NCI-H2227 (cell line): ENCODE measurements around the gene EIF4G1.
"Not testable (repeated sequence)": the region's sequence is repeated elsewhere in the genome, so short reads cannot be mapped to it uniquely, and the experiment has no call there.

Source experiments
- DNase-seq: peaks from one replicate; lab custom pipeline; 2025; ENCODE audit not compliant: unreplicated experiment; lab: John Stamatoyannopoulos, UW

Gene EIF4G1, protein sequence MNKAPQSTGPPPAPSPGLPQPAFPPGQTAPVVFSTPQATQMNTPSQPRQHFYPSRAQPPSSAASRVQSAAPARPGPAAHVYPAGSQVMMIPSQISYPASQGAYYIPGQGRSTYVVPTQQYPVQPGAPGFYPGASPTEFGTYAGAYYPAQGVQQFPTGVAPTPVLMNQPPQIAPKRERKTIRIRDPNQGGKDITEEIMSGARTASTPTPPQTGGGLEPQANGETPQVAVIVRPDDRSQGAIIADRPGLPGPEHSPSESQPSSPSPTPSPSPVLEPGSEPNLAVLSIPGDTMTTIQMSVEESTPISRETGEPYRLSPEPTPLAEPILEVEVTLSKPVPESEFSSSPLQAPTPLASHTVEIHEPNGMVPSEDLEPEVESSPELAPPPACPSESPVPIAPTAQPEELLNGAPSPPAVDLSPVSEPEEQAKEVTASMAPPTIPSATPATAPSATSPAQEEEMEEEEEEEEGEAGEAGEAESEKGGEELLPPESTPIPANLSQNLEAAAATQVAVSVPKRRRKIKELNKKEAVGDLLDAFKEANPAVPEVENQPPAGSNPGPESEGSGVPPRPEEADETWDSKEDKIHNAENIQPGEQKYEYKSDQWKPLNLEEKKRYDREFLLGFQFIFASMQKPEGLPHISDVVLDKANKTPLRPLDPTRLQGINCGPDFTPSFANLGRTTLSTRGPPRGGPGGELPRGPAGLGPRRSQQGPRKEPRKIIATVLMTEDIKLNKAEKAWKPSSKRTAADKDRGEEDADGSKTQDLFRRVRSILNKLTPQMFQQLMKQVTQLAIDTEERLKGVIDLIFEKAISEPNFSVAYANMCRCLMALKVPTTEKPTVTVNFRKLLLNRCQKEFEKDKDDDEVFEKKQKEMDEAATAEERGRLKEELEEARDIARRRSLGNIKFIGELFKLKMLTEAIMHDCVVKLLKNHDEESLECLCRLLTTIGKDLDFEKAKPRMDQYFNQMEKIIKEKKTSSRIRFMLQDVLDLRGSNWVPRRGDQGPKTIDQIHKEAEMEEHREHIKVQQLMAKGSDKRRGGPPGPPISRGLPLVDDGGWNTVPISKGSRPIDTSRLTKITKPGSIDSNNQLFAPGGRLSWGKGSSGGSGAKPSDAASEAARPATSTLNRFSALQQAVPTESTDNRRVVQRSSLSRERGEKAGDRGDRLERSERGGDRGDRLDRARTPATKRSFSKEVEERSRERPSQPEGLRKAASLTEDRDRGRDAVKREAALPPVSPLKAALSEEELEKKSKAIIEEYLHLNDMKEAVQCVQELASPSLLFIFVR (N-terminal part only)

DNA sequence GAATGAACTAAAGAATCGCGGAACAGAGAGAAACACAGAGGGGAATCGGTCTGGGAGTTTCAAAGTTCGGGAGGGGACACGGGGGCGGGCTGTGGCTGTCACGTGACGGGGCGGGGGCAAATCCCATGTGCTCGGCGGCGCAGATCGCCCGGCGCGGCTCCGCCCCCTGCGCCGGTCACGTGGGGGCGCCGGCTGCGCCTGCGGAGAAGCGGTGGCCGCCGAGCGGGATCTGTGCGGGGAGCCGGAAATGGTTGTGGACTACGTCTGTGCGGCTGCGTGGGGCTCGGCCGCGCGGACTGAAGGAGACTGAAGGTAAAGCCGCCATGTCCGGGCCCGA, at the start of gene EIF4G1:
TSS of gene EIF4G1 (plus strand) at position 244 of the 337 bp plus-strand sequence. CDS start 1,191 bp downstream, outside the sequence.
- DNase-seq = peak; percentile 97

DNA sequence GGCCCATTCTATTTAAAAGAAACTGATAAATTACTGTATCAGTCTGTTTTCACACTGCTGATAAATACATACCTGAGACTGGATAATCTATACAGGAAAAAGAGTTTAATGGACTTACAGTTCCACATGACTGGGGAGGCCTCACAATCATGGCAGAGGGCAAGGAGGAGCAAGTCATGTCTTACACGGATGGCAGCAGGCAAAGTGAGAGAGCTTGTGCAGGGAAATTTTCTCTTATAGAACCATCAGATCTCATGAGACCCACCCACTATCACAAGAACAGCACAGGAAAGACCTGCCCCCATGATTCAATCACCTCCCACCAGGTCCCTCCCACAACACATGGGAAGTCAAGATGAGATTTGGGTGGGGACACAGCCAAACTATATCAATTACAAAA, 47.2 kb upstream of the EIF4G1 start:
- DNase-seq = not testable (repeated sequence)

DNA sequence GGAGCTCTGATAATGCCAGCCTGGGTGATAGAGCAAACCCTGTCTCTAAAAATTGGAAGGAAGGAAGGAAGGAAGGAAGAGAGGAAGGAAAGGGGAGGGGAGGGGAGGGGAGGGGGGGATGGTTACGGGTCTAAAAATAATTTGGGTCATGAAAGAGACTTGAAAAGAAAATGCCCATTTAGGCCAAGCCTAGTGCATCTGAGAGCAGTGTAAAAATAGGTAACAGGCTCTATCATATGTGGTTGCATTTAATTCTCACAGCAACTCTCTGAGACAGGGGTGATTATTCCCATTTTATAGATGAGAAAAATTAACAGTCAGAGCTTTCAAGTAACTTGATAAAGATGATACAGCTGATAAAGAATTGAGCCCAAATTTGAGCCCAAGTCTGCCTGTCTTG, 42.1 kb upstream of the EIF4G1 start:
- DNase-seq = no peak

DNA sequence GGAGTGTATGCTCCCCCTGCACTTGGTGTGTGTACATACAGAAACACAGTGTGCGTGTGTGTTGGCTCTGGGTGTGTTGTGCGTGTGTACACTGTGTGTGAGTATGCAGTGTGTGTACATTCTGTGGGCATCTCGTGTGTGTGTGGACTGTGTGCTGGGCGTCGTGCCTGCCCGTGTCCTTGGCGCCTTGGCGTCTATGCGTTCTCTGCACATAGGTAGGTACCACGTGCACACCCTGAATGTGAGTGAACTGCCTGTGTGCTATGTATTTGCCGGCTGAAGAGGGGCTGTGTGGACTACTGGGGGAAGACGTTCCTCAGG, 39.1 kb upstream of the EIF4G1 start:
- DNase-seq = no peak

DNA sequence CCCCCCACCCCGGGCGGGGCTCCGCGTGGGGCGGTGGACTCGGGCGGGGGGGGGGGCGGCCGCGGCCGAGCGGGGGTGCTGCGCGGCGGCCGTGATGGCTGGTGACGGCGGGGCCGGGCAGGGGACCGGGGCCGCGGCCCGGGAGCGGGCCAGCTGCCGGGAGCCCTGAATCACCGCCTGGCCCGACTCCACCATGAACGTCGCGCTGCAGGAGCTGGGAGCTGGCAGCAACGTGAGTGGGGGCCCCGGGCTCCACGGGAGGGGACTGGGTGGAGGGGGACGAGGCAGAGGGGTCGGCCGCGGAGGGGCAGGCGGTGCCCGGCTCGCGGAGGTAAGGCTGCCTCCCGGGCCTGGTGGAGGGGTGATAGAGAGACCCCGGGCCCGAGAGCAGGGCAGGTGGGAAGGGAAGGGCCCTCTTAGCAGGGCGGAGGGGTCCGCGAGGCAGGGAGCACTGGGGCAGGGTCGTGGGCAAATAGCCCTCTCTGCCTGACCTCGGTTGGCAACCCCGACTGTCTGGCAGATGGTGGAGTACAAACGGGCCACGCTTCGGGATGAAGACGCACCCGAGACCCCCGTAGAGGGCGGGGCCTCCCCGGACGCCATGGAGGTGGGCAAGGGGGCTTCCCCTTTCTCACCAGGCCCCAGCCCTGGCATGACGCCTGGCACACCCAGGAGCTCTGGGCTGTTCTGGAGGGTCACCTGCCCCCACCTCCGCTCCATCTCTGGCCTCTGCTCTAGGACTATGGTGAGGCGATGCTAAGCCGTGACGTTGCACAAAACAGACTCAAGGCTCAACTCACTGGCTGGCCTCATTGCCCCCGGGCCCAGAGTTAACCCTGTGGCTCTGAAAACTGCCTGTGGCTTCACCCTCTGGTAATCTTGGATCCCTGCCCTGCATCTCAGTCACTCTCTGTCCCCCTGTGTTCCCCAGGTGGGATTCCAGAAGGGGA, 38.2 kb upstream of the EIF4G1 start, which contains the start of gene ECE2:
TSS of gene ECE2 (plus strand) at position 62 of the 950 bp plus-strand sequence. CDS start at position 194, 132 bp downstream.
- peak; percentile 27 for DNase-seq

DNA sequence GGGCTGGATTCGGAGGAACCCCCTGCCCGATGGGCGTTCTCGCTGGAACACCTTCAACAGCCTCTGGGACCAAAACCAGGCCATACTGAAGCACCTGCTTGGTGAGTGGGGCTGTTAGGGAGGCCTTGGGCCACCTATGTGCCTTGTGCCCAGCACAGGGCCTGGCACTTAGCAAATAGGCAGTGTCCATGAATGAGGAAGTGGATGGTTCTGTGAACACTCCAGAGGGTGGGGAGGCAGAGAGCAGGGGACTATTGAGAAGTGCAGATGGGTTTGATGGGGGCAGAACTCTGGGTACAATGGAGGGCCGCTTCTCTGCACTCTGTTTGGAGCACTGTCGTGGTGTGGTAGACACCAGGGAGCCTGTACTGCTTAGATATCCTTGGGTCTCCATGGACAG, 37.0 kb upstream of the EIF4G1 start:
- no peak for DNase-seq

DNA sequence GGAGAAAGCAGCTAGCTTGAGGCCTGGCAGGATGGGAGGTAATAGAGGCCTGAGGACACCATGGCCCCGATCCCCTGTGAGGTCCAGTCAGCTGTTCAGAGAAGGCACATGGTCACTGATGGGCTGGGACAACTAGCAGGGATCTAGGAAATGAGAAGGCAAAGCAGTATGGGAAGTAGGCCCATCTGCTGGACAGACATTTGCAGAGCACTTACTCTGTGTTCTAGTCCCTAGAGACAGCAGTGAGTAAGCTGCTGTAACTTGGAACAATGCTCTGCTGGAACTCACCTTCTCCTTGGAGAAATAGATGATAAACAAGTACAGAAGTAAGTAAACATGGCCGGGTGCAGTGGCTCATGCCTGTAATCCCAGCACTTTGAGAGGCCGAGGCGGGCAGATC, 31.5 kb upstream of the EIF4G1 start:
- no peak for DNase-seq

DNA sequence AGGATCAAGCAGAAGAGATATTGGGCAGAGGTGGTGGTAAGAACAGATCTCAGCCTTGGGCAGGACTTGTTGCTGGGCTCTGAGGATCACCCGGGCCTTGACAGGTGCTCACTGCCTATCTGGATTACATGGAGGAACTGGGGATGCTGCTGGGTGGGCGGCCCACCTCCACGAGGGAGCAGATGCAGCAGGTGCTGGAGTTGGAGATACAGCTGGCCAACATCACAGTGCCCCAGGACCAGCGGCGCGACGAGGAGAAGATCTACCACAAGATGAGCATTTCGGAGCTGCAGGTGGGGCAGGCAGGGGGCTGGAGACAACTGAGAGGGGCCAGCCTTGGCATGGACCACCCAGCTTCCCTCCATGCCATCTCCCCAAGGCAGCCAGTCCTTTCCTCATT, 30.7 kb upstream of the EIF4G1 start:
- DNase-seq = no peak

DNA sequence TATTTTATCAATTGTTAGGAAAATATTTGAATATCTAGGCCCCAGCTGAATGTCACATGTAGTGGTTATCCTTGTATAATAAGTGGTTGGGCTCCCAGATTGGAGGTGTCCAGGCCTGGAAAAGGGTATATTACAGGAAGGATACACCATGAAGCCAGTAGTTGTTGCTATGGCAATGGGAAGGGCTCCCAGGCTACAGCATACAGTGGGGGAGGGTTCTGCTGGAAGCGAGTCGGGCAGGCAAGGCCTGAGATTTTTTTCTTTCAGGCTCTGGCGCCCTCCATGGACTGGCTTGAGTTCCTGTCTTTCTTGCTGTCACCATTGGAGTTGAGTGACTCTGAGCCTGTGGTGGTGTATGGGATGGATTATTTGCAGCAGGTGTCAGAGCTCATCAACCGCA, 29.7 kb upstream of the EIF4G1 start:
- DNase-seq = peak; percentile 95

DNA sequence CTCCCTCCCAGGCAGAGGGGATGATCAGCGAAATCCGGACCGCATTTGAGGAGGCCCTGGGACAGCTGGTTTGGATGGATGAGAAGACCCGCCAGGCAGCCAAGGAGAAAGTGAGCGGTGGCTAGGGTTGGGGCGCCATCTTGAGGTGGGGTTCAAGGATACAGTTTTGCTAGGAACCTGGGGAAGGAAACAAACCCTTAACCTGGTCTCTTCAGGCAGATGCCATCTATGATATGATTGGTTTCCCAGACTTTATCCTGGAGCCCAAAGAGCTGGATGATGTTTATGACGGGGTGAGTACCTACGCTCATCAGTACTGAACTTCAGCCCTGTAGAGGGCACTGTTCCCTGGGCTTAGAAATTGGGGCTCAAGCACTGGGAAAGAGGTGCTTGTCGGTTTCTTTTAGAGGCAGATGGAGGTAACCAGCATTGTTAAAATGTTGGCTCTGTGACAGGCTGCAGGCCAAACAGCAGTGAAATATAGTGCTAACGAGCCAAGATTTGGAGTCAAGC, 24.9 kb upstream of the EIF4G1 start:
- peak; percentile 58 for DNase-seq

DNA sequence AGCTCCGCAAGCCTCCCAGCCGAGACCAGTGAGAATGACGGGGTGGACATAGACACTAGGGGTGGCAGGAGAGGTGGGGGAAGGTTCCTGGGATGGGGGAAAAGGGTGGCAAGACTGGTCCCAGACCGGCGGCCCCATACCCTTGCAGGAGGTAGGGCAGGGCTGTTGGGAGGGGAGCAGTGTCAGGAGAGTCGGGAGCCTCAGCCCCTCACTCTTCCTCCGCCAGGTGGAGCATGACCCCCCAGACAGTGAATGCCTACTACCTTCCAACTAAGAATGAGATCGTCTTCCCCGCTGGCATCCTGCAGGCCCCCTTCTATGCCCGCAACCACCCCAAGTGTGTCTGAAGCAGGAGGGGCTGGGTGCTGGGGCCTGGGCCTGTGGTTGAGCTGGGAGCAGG, 24.1 kb upstream of the EIF4G1 start:
- no peak for DNase-seq

DNA sequence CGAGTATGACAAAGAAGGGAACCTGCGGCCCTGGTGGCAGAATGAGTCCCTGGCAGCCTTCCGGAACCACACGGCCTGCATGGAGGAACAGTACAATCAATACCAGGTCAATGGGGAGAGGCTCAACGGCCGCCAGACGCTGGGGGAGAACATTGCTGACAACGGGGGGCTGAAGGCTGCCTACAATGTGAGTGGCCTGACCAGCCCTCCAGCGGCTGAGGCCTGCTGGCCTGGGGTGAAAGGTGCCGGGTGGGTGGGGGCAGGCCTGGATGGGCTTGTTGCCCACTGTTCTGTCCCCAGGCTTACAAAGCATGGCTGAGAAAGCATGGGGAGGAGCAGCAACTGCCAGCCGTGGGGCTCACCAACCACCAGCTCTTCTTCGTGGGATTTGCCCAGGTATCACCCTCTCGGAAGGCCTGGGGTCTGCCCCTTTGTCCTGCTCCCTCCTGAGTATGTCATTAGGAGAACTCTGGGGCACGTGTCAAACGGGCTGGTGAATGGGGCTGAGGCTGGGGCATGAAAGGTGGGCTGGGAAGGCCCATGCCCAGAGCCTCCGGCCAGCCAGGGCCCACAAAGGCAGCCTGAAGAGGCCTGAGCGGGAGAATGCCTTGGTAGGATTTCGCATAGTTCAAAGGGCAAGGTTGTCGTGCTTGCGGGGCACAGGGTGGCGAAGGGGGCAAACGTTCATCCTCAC, 23.2 kb upstream of the EIF4G1 start:
- DNase-seq = no peak

DNA sequence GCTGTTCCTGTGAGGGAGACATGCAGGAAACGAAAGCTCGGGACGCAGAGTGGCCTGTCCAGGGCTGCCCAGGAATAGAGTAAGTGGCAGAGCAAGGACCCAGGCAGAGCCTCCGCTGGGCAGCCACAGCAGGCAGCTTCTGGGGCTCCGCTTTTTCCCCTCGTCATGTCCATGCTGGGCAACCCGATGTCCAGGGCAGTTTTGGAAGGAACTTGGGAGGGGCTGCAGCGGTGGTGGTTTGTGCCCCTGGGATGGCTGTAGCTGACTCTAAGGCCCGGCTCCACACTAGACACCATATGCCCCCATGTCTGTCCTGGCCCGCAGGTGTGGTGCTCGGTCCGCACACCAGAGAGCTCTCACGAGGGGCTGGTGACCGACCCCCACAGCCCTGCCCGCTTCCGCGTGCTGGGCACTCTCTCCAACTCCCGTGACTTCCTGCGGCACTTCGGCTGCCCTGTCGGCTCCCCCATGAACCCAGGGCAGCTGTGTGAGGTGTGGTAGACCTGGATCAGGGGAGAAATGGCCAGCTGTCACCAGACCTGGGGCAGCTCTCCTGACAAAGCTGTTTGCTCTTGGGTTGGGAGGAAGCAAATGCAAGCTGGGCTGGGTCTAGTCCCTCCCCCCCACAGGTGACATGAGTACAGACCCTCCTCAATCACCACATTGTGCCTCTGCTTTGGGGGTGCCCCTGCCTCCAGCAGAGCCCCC, 22.5 kb upstream of the EIF4G1 start:
- no peak for DNase-seq

DNA sequence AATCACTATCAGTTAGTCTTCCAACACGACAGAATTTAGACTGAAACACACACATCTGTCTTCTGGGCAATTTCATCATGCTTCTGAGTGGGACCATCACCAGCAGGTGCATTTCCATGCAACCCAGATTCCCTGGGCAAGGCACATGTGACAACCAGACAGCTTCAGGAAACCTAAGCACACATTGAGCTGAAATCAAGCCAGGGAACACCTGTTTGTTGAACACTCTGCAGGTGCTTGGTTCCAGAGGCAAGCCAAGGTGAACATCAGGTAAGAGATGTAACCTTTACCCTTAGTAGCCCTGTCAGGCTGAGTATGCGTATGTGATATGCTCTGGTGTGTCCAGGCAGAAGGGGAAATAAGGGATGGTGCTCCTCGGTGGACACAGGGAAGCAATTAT, 18.6 kb upstream of the EIF4G1 start:
- no peak for DNase-seq

DNA sequence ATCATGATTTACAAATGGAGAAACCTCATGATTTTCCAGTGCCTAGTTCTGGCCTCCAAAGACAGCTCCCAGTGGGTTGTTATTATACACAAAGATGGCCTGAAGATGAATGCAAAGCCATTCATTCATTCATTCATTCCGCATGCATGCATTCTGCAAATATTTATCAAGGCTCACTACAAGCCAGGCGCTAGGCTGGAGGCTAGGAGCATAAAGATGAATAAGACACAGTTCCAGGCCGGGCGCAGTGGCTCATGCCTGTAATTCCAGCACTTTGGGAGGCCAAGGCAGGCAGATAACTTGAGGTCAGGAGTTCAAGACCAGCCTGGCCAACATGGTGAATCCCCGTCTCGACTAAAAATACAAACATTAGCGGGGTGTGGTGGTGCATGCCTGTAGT, 17.8 kb upstream of the EIF4G1 start:
- DNase-seq = no peak

DNA sequence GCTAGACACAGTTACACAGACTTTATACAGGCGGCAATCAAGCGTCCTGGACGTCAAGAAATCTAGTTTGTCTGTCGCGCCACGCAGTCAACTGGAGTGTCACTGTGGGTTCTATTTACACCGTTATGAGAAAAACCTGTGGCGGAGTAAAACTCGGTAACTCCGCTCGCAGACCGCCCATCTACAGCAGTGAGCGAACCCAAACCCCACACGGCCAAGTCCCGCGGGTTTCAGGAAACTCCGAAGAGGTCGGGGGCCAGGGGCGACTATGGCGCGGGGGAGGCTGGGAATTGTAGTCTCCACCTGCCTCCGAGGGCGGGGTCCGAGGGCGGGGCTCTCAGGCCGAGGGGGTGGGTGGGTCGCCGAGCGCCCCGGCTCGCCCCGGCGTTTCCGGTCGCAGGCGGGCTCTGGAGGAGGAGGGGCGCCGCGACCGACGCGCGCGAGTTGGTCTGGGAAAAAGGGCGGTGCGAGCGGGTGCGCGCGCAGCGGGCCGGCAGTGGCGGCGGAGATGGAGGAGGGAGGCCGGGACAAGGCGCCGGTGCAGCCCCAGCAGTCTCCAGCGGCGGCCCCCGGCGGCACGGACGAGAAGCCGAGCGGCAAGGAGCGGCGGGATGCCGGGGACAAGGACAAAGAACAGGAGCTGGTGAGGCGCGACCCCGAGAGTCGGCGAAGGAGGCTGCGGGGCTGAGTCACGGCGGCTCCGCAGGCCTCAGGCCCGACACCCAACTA, 15.5 kb upstream of the EIF4G1 start, which contains the start of gene PSMD2:
TSS of gene PSMD2 (plus strand) at position 483 of the 729 bp plus-strand sequence. CDS start at position 509, 26 bp downstream.
- DNase-seq = peak; percentile 99

DNA sequence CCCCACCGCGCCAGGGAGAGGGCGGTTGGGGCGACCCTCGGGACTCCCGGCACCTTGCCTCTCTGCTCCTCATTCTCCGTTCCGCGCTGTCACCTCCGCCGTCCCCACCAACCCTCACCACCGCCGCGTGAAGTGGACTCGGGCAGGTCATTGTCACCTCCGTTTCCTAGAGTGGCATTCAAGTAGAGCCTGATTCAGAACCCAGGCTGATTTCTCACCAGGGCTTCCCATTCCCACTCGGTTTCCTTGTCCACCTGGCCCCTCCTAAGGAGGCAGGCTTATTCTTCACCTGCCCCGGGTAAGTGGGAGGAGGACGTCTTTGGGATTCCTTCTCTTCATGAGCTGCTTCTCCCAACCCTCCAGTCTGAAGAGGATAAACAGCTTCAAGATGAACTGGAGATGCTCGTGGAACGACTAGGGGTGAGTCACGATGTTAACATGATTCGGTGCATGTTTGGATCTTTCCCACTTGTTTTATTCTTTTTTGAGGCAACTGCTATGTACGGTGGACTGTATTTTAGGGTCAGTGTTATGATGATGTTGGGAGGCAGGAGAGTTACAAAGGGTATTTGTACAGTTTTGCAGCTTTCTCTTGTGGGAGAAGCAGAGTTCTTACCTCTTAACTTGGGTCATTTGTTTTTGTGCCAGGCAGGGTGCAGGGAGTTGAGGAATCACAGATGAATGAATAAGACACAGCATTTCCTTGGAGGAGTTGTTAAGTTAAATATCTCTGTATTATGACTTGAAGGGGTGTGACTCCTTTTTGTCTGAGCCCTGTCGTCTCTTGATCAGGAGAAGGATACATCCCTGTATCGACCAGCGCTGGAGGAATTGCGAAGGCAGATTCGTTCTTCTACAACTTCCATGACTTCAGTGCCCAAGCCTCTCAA, 14.7 kb upstream of the EIF4G1 start:
- DNase-seq = peak; percentile 30
